GM21526 (cell line): ENCODE measurements around the gene PRAC2.

Experiments
- ATAC-seq: cut with Tn5 transposase; IDR thresholded peaks from one replicate; pipeline ENCODE4 v1.9.1; 2021; ENCODE audit warnings: moderate library complexity; ENCODE audit not compliant: unreplicated experiment, low FRiP score

Gene PRAC2

DNA sequence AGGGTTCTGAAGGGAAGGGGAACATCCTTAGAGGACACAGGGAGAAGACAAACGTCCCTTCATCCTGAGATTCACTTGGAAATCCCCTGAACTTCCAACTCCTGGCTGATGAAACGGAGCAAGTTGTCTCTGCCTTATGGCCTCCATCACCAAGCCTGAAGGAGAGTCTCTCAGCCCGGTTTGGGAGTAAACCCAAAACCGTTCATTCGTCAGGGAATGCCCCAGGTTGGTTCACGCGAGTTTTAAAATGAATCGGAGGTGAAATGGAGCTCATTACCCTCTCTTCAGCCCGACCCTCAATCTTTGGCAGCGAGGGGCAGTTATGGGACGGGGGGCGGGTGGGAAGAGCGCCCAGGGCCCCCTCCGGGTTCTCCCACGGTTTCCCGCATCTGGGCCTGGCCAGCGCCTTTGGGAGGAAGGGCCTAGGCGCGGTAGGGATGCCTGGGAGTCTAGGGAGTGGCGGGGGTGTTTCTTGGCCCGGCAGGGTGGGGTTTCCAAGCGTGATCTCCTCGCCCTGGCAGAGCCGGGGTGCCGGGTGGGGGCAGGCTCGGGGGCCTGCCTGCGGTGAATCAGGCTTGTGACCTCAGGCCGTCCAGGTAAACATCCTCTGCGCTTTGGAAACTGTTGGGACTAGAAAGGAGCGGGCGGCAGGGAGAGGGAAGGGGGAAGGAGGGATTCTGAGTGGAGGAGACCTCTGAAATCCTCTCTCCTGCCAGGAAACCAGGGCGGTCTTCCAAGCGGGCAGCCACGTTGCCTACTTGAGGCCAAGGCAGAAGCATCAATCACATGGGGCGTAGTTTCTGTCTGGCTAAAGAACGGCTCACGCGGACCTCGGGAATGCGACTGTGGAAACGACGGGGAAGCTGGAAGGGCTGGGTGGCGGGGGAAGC, 29.7 kb downstream of the PRAC2 start:
- ATAC-seq = no peak

DNA sequence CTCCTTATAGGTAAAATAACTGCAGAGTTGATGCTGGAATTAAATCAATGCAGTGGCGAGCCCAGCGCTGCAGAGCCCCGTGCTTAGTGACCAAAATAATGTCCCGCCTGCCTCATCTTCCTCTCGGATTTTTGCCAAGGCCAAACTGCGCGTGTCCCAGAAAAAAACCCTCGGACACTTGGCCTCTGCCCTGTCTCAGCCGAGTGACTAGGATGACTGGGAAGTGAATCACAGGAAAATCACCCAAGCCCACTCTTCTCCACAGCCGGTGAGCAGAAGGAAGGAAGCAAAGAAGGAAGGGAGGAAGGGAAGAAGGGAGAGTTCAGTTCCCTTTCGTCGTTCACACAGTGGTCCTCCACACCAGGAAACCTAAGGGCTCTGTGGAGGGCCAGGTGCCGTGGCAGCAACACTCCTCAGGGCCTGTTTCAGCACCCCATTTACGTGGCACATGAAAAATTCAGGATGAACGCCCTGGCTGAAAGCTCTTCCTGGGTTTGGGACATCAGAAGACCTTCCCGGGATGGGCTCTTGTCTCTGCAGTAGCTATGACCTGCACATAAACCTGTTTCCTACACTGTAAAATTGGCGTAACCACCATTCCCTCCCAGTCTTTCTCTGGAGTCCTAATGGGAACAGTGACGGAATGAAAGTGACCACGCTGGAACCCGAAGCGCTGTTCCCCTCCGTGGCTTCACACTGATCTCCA, 31.0 kb downstream of the PRAC2 start:
- ATAC-seq = no peak

DNA sequence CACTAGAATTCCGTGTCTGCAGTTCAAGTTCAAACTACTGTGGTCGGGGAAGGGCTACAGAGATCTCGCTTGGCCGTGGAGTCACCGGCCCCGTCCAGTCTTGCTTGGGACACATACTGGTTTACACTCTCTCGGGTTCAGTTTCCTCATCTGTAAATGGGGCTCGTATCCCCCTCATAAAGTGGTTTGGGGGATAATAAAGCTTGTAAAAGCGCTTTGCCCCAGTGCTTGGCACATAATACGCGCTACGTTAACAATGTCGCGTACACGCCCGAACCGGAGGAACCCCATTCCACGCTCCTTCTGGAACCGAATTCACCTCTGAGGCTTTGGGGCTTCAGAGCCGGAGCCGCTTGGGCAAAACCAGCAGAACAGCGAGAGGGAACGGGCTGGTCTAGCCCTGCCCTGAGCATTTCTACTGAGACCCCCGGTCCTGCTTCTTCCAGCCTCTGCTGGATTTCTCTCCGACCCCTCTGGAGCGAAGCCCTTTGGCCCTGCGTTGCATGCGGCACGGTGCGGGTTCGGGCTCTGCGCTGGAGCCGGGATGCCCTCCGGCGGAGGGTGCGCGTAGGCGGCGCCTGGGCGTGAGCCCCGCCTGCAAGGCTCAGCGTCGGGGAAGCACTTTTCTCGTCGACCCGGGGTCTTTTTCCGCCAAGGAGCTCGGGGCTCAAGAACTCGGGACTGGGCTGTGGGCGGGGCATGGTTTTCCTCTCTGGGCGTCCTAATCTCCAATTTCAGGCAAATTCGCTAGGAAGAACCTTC, 31.7 kb downstream of the PRAC2 start:
- no peak for ATAC-seq

DNA sequence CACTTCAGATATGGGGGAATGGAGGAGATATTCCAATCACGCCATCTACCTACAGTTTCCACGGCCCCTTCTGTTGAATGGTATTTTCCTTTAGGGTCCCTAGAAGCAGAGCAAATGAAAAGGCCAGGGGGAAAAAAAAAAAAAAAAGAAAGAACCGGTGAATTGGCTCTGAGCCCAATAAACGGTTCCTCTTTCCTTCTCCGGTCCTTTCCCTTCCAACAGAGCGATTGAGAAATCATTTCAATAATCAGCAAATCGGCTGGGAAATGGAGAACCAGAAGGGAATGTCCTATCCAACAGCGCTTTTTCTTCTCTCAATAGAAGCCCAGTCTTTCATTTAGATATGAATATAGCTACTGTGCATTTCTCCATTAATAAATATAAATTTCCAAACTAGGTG, 32.4 kb downstream of the PRAC2 start:
- no peak for ATAC-seq

DNA sequence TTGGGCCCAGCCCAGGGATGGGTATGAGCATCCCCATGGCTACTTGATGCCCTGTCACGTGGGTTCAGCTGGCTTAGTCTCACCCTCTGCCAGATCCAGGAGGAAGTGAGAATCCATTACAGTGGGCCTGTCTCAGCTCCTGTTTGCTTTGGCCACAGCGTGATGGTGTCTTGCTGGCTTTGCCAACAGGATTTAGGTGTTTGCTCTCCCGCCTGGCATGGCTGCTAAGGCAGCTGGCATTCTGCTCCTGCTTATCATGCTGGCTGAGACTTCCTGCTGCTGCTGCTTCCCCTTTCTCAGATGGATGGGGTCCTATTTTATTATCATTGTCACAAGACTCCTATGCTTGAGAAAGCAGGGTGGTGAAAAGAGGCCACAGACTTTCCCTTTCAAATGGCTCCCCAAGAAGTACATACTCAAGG, 33.9 kb downstream of the PRAC2 start:
- ATAC-seq = no peak

DNA sequence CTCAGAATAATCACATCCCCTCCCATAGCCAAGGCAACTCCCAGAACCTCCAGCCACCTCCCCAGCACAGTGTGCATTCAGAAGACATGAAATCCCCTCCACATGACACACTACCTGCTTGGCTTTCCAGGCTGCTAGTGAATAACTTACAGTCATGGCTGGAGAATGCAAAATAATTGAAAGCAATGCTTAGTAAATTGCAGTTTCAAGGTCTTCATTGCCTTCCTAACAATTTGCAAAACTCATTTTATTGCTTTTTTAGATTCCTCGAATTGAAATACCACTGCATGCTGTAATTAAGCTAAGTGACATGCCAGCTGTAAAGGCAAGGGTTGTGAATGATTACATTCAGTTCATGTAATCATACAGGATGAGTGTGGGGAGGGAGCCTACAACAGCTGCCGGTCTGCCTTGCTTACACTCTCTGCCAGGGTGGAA, 34.6 kb downstream of the PRAC2 start:
- ATAC-seq = no peak

DNA sequence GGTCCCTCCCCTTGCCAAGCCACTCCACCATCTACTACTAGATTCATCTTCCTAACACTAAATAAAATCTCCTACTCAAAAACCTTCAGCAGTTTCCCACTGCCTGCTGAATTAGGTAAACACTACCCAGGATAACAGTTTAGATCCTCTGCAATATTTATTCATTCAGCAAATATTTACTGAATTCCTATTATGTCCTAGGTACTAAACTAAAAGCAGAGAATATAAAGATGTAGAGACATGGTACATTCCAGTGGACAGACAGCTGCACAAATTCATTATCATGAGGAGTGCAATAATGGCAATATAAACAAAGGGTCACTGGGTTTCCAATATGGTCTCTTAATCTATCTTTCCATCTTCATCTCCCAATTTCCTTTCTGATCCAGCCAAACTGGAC, 36.3 kb downstream of the PRAC2 start:
- no peak for ATAC-seq

DNA sequence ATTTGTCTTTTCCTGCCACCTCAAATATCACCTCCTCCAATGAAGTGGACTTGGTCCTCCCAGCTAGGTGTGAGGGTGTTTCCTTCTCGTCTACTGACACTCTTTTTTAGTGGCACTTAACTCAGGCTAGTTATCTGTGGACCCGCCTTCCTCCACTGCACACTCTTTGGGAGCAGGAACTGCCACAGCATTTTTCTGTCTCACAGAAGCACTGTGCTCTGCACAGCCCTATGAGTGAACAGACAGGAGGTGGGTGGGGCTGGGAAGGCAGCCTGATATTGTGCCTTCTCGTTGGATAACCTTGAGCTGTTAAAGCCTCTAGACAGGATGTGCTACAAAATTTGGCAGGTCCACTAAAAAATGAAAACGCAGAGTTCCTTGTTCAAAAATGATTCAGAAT, 37.4 kb downstream of the PRAC2 start:
- no peak for ATAC-seq

DNA sequence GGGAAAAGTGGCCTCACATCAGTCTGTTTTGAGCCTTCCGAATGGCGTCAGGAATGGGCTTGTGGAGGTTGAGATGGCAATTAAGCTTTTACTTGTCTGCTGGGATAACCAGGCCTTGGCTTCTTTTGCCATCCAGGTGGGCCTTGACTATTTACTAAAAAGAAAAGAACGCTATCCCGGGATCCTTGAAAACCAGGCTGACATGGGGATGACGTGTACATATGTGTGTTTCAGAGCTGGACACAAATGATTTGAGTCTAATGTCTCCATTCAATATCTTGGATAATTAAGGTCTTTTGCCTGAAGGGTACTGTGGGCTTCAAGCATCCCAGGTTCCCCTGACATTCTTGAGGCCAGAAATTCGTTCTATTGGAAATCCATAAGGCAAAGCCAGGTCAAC, 38.1 kb downstream of the PRAC2 start:
- ATAC-seq = no peak

DNA sequence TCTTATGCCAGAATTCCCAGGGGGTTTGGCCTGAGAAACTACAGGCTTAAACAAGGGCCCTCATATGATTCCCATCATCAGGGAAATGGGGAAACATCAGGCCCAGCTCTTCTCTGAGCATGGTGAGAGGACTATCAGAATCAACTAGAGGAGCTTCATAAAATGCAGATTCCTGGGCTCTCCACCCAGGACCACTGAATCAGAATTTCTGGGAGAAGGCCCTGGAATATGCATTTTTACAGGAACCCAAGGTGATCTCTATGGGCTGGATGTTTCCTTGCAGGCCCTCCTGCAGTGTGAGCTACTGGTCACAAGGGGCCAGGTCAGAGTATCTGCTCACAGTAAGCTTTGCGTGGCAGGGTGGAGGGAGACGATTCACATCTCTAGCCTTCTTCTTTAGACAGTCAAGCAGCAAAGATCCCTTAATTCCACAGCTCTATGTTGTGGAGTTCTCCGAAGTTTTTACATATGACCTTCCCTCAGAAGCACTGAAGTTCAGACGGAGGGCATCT, 44.3 kb downstream of the PRAC2 start:
- ATAC-seq = no peak

DNA sequence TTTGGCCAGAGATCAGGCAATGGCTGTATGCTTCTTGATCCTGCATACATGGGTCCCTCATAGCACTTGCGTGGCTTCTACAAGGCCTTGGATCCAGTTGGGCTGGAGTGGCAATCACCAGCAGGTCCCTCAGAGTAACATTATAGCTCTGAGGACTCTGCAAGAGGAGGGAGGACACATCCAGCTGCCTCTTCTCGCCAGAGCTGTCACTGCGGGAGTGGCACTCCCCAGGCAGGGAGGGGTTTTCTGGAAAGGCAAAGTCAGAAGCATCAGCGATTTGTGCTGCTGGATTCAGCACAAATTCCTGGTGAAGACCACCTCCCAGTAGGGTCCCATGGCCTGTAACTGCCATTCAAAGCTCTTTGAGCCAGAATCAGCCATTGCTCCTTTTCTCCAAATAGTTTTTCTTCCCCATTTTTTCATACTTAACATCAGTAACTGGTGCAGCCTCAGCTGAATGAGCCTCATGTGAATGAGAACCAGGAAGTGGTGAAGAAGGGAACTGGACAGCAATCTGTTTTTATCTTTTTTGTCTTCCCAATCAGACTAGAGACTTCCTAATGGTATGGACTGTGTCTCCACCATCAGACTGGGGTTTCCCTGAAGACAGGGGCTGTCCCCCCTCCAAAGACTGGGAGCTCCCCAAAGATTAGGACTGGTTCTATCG, 46.2 kb downstream of the PRAC2 start:
- ATAC-seq = no peak

DNA sequence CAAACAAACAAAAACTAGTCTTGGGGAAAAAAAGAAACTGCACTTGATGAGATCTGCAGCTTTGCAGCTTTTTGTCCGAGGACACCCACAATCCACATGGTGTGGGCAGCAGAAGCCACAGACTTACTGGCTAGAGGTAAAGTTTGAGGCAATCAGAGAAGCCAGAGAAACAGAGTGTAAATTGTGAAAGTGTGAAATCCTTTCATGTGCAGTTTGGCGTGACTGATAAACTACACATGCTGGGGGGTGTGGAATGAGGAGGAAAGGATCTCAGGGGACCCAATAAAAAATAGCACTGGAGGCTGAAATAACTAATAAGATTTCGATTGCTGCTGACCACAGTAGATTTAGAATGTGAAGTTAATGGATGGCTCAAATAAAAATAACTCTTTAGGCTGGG, 48.0 kb downstream of the PRAC2 start:
- no peak for ATAC-seq

DNA sequence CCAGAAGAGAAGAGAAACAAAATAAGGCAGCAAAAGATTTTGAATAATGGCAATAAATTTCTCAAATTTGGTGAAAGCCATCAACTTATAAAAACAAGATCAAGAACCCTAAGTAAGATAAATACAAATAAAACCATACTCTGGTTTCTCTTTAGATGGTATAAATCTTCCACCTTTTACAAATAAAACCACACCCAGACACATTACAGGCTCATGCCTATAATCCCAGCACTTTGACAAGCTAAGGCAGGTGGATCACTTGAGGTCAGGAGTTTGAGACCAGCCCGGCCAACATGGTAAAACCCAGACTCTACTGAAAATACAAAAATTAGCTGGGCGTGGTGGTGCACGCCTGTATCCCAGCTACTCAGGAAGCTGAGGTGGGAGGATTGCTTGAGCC, 50.3 kb downstream of the PRAC2 start:
- ATAC-seq = no peak
